ENCODE data around the gene HIP1. TPM values are rescaled to one million over a fixed set of nuclear protein-coding genes. Genes with fewer than 3 reads are reported as not detected.

HIP1 gene
- polyA plus RNA-seq, 2 of the 4 experiments (the other 2 are of a cell fraction) = 17.3 to 33.4 TPM

DNA sequence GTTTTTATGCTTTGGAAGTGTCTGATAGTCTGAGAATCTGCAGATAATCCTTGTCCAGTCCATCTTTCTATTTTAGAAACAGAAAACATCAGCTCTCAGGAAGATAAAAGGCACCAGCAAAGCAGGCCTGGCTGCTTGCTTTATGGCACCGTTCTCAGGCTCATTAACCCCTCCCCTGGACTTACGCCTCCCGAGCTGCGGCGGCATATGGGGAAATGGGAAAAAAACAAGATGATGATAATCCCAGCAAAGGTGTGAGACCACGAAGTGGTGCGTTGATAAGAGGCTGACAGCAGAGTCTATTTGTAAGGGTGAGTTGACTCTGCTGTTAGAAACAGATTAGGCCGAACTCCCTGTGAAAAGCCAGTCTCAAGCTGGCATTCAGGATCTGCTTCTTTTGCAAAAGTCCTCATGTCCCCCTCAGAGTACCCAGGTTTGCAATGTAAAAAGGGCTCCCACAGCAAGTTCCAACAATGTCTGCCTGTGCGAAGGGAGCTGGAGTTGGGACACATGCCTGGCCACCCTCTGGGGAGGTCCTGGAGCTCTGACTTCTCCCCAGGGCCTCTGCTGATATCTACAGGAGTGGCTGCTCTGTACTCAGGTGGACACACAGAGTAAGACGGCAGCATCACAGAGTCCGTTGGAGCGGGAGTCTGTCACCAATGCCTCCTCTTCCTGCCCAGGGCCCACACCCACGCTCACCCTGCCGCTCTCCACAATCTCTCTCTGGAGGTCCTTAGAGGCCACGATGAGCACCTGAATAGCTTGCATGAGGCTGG, 192.3 kb downstream of the HIP1 start:
- Histone ChIP-seq H3K4me2 (no peak overlapping the region), H3K4me1 (no peaks in the 10 kb centered on the region), H3K27ac (no peak overlapping the region), H3K4me3 (no peak overlapping the region), H3K9me3 (no peaks in the 10 kb centered on the region)
- ChIA-PET POLR2A (no interaction called here), CTCF (interaction anchor here (1.9 kb wide), 1 partner anchor 14 kb away, joined by 4 read pairs; no protein-coding TSS in a partner anchor)
- TF ChIP-seq NFE2L2 (conservative IDR thresholded peaks at IDR 0.05; ENCODE audit: low read length) (no peak), NPAS2 (CRISPR knock-in tag; IDR thresholded peaks at IDR 0.05; ENCODE audit: borderline replicate concordance) (no peak), ZSCAN20 (CRISPR knock-in tag; IDR thresholded peaks at IDR 0.05) (no peak), JUN (IDR thresholded peaks at IDR 0.05) (no peak), BHLHE40 (IDR thresholded peaks at IDR 0.05; ENCODE audit: low read depth, low read length) (no peak), PHF8 (IDR thresholded peaks at IDR 0.05; ENCODE audit: borderline replicate concordance, low read depth) (no peak), FOSL2 (IDR thresholded peaks at IDR 0.05) (no peak), FOSL2 (CRISPR knock-in tag; IDR thresholded peaks at IDR 0.05) (no peak), GATA3 (IDR thresholded peaks at IDR 0.05; ENCODE audit: borderline replicate concordance) (no peak), HOXA7 (CRISPR knock-in tag; IDR thresholded peaks at IDR 0.05) (no peak)
- TF ChIP-seq, protein P1, sequence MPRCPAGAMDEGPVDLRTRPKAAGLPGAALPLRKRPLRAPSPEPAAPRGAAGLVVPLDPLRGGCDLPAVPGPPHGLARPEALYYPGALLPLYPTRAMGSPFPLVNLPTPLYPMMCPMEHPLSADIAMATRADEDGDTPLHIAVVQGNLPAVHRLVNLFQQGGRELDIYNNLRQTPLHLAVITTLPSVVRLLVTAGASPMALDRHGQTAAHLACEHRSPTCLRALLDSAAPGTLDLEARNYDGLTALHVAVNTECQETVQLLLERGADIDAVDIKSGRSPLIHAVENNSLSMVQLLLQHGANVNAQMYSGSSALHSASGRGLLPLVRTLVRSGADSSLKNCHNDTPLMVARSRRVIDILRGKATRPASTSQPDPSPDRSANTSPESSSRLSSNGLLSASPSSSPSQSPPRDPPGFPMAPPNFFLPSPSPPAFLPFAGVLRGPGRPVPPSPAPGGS (IDR thresholded peaks at IDR 0.05) = no peak
- DNase-seq (ENCODE audit: low read depth in 1 of 2, low spot score in 1 of 2) (no peak), ATAC-seq (no peak), FAIRE-seq (no peak)
- WGBS (ENCODE audit: missing lambda C conversion rate) = 94% methylated on average over 15 of the region's 15 CpGs

DNA sequence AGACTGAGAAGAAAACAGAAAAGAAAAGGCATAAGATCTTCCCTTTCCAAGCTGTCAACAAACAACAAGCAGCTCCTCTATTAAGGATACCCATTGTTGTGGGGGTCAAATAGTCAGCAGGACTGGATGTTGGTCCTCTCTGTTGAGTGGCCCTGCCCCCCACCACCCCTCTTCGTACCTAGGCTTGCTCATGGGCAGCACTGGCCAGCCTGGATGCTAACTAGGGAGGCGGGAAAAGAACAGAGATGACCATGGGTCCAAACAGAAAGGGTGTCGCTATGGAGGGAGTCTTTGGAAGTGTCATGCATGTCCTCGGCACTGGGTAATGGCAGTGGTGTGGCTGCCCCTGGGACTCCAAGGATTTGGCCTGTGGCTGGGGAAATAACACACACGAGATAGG, 201.0 kb downstream of the HIP1 start:
- no peak for FAIRE-seq
- H3K9me3 ChIP-seq = no peaks in the 10 kb centered on the region
- 91% methylated on average over 5 of the region's 5 CpGs for WGBS (ENCODE audit: missing lambda C conversion rate)
- DNase-seq (ENCODE audit: low read depth in 1 of 2, low spot score in 1 of 2) = no peak
- H3K4me3 ChIP-seq = no peak overlapping the region
- ATAC-seq = no peak
- TF ChIP-seq NR3C1 (IDR thresholded peaks at IDR 0.05) (no peak), TP53 (CRISPR knock-in tag; IDR thresholded peaks at IDR 0.05) (no peak), PHF8 (IDR thresholded peaks at IDR 0.05; ENCODE audit: borderline replicate concordance, low read depth) (no peak), CBX2 (IDR thresholded peaks at IDR 0.05; ENCODE audit: borderline replicate concordance, low read depth) (no peak), EHF (CRISPR knock-in tag; IDR thresholded peaks at IDR 0.05) (no peak), ESRRA (IDR thresholded peaks at IDR 0.05; ENCODE audit: borderline replicate concordance, low read length) (no peak), RARB (CRISPR knock-in tag; IDR thresholded peaks at IDR 0.05) (no peak), SMC3 (IDR thresholded peaks at IDR 0.05) (no peak), MAZ (IDR thresholded peaks at IDR 0.05; ENCODE audit: borderline replicate concordance, low read depth, low read length) (no peak), HOXB13 (CRISPR knock-in tag; IDR thresholded peaks at IDR 0.05; ENCODE audit: low read depth) (no peak), NFE2L2 (conservative IDR thresholded peaks at IDR 0.05; ENCODE audit: low read length) (no peak), SREBF2 (IDR thresholded peaks at IDR 0.05) (no peak), RNF2 (IDR thresholded peaks at IDR 0.05; ENCODE audit: borderline replicate concordance, low read depth) (no peak), RFX5 (IDR thresholded peaks at IDR 0.05) (no peak)
- TF ChIP-seq, protein P2, sequence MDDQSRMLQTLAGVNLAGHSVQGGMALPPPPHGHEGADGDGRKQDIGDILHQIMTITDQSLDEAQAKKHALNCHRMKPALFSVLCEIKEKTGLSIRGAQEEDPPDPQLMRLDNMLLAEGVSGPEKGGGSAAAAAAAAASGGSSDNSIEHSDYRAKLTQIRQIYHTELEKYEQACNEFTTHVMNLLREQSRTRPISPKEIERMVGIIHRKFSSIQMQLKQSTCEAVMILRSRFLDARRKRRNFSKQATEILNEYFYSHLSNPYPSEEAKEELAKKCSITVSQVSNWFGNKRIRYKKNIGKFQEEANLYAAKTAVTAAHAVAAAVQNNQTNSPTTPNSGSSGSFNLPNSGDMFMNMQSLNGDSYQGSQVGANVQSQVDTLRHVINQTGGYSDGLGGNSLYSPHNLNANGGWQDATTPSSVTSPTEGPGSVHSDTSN (IDR thresholded peaks at IDR 0.05) = no peak
- TF ChIP-seq, protein P3, sequence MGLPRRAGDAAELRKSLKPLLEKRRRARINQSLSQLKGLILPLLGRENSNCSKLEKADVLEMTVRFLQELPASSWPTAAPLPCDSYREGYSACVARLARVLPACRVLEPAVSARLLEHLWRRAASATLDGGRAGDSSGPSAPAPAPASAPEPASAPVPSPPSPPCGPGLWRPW (IDR thresholded peaks at IDR 0.05) = no peak
- TF ChIP-seq, protein P1 (IDR thresholded peaks at IDR 0.05) = no peak
- TF ChIP-seq, protein P4, sequence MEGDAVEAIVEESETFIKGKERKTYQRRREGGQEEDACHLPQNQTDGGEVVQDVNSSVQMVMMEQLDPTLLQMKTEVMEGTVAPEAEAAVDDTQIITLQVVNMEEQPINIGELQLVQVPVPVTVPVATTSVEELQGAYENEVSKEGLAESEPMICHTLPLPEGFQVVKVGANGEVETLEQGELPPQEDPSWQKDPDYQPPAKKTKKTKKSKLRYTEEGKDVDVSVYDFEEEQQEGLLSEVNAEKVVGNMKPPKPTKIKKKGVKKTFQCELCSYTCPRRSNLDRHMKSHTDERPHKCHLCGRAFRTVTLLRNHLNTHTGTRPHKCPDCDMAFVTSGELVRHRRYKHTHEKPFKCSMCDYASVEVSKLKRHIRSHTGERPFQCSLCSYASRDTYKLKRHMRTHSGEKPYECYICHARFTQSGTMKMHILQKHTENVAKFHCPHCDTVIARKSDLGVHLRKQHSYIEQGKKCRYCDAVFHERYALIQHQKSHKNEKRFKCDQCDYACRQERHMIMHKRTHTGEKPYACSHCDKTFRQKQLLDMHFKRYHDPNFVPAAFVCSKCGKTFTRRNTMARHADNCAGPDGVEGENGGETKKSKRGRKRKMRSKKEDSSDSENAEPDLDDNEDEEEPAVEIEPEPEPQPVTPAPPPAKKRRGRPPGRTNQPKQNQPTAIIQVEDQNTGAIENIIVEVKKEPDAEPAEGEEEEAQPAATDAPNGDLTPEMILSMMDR (IDR thresholded peaks at IDR 0.05) = no peak
- TF ChIP-seq, protein P5, sequence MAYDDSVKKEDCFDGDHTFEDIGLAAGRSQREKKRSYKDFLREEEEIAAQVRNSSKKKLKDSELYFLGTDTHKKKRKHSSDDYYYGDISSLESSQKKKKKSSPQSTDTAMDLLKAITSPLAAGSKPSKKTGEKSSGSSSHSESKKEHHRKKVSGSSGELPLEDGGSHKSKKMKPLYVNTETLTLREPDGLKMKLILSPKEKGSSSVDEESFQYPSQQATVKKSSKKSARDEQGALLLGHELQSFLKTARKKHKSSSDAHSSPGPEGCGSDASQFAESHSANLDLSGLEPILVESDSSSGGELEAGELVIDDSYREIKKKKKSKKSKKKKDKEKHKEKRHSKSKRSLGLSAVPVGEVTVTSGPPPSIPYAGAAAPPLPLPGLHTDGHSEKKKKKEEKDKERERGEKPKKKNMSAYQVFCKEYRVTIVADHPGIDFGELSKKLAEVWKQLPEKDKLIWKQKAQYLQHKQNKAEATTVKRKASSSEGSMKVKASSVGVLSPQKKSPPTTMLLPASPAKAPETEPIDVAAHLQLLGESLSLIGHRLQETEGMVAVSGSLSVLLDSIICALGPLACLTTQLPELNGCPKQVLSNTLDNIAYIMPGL (CRISPR knock-in tag; IDR thresholded peaks at IDR 0.05; ENCODE audit: borderline replicate concordance) = no peak
- ChIA-PET POLR2A (no interaction called here), CTCF (interaction anchor here (2.6 kb wide), 1 partner anchor 225 kb away, joined by 7 read pairs; no protein-coding TSS in a partner anchor)
- no peaks in the 10 kb centered on the region for H3K4me1 ChIP-seq
- H3K4me2 ChIP-seq = no peak overlapping the region
- H3K27ac ChIP-seq = no peak overlapping the region
